HCT116 (cell line): ENCODE results near the gene GOLGA1.

Experiments used
- RAD21 ChIP-seq: IDR thresholded peaks from 2 replicates; pipeline ENCODE4 v1.6.1; 2012; ENCODE audit warnings: low read depth, mild to moderate bottlenecking
- SP1 ChIP-seq: IDR thresholded peaks from 2 replicates; pipeline ENCODE4 v1.6.1; 2012; ENCODE audit warnings: low read depth
- TCF7L2 ChIP-seq: IDR thresholded peaks from 2 replicates; pipeline ENCODE4 v1.7.0; 2011; ENCODE audit warnings: borderline replicate concordance, inconsistent platforms; ENCODE audit not compliant: insufficient read depth, insufficient read length; ENCODE audit errors: extremely low read depth
- TF ChIP-seq, protein P1 (sequence below), 3 experiments: fragments of 200-600 bp in 1 of 3; sonication (generic) in 1 of 3; IDR thresholded peaks in 2 of 3; conservative IDR thresholded peaks in 1 of 3; 2 replicates each; pipeline ENCODE4 v1.5.1; 2012 to 2017; ENCODE audit warnings: low read depth in 2 of 3, low read length in 2 of 3, antibody characterized with exemption in 1 of 3, borderline replicate concordance in 1 of 3, control low read depth in 1 of 3, mild to moderate bottlenecking in 1 of 3, mixed read lengths in 1 of 3, mixed run types in 1 of 3, moderate library complexity in 1 of 3; ENCODE audit not compliant: insufficient read depth in 1 of 3

GRCh38 chr9:124890179-124890578 is 50.7 kb downstream of the GOLGA1 start:
- TF ChIP-seq TCF7L2 (no peak), RAD21 (no peak), SP1 (no peak)
- TF ChIP-seq, protein P1, sequence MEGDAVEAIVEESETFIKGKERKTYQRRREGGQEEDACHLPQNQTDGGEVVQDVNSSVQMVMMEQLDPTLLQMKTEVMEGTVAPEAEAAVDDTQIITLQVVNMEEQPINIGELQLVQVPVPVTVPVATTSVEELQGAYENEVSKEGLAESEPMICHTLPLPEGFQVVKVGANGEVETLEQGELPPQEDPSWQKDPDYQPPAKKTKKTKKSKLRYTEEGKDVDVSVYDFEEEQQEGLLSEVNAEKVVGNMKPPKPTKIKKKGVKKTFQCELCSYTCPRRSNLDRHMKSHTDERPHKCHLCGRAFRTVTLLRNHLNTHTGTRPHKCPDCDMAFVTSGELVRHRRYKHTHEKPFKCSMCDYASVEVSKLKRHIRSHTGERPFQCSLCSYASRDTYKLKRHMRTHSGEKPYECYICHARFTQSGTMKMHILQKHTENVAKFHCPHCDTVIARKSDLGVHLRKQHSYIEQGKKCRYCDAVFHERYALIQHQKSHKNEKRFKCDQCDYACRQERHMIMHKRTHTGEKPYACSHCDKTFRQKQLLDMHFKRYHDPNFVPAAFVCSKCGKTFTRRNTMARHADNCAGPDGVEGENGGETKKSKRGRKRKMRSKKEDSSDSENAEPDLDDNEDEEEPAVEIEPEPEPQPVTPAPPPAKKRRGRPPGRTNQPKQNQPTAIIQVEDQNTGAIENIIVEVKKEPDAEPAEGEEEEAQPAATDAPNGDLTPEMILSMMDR (IDR thresholded peaks at IDR 0.05 in 2 of 3, conservative IDR thresholded peaks at IDR 0.05 in 1 of 3; ENCODE audit: borderline replicate concordance in 1 of 3, insufficient read depth in 1 of 3, low read depth in 2 of 3, low read length in 2 of 3): no peak
